T-helper 2 cell treated with Interferon-gamma antibody and Interleukin-4, amounts not matched to agents 5 μg/mL and 100 μg/mL, for 36 hours (primary cell): ENCODE results near the gene ARL5C.

Source experiments
- DNase-seq: peaks from one replicate; pipeline ENCODE4 v3.0.0; 2021; ENCODE audit warnings: low spot score
- H3K27ac Mint-ChIP-seq: one replicate; pipeline ENCODE4 v1.8.0; 2021; ENCODE audit warnings: mild to moderate bottlenecking, mixed read lengths
- H3K27me3 Mint-ChIP-seq: one replicate; pipeline ENCODE4 v1.8.0; 2021; ENCODE audit warnings: low read depth, mixed read lengths
- H3K36me3 Mint-ChIP-seq: one replicate; pipeline ENCODE4 v1.8.0; 2021; ENCODE audit warnings: low read depth, mixed read lengths
- H3K4me1 Mint-ChIP-seq: one replicate; pipeline ENCODE4 v1.8.0; 2021; ENCODE audit warnings: low read depth, mixed read lengths
- H3K4me3 Mint-ChIP-seq: one replicate; pipeline ENCODE4 v1.8.0; 2022; ENCODE audit warnings: mild to moderate bottlenecking, moderate library complexity, mixed read lengths
- H3K9me3 Mint-ChIP-seq: one replicate; pipeline ENCODE4 v1.8.0; 2021; ENCODE audit warnings: mixed read lengths

ARL5C gene

GRCh38 chr17:39165841-39166349 lies at the start of gene ARL5C:
TSS of gene ARL5C (minus strand) at chr17:39166161. CDS start at chr17:39165760, 401 bp downstream.
- peaks cover 41% of the 10 kb centered on the region for H3K27me3 Mint-ChIP-seq
- DNase-seq: no peak
- peaks cover 3% of the 10 kb centered on the region for H3K9me3 Mint-ChIP-seq
- peak within 1 kb of the TSS; percentile 85 for H3K4me3 Mint-ChIP-seq
- H3K4me1 Mint-ChIP-seq: peaks cover 17% of the 10 kb centered on the region
- H3K27ac Mint-ChIP-seq: no peak within 1 kb of the TSS
- no peaks in the 10 kb centered on the region for H3K36me3 Mint-ChIP-seq

- no peak for DNase-seq
- Mint-ChIP-seq H3K9me3 (no peaks in the 10 kb centered on the region), H3K36me3 (no peaks in the 10 kb centered on the region), H3K27ac (no peak overlapping the region), H3K27me3 (peaks cover 31% of the 10 kb centered on the region), H3K4me3 (no peak overlapping the region), H3K4me1 (peaks cover 8% of the 10 kb centered on the region)
Observed at GRCh38 chr17:39213852-39214251, 47.9 kb upstream of the ARL5C start.

- H3K36me3 Mint-ChIP-seq: no peaks in the 10 kb centered on the region
- H3K27ac Mint-ChIP-seq: no peak overlapping the region
- H3K4me3 Mint-ChIP-seq: no peak overlapping the region
- H3K4me1 Mint-ChIP-seq: peaks cover 9% of the 10 kb centered on the region
- no peak for DNase-seq
- H3K27me3 Mint-ChIP-seq: peaks cover 24% of the 10 kb centered on the region
- H3K9me3 Mint-ChIP-seq: no peaks in the 10 kb centered on the region
Observed at GRCh38 chr17:39212841-39213480, 47.0 kb upstream of the ARL5C start.

- no peaks in the 10 kb centered on the region for H3K9me3 Mint-ChIP-seq
- no peak for DNase-seq
- peaks cover 9% of the 10 kb centered on the region for H3K4me1 Mint-ChIP-seq
- H3K36me3 Mint-ChIP-seq: no peaks in the 10 kb centered on the region
- H3K4me3 Mint-ChIP-seq: no peak overlapping the region
- H3K27ac Mint-ChIP-seq: no peak overlapping the region
- H3K27me3 Mint-ChIP-seq: peaks cover 22% of the 10 kb centered on the region
Observed at GRCh38 chr17:39212195-39212810, 46.3 kb upstream of the ARL5C start.

- H3K4me1 Mint-ChIP-seq: peaks cover 12% of the 10 kb centered on the region
Observed at GRCh38 chr17:39210093-39210434, 44.1 kb upstream of the ARL5C start.

GRCh38 chr17:39209317-39210092 lies 43.5 kb upstream of the ARL5C start:
- Mint-ChIP-seq H3K4me3 (peak overlapping the region; percentile 32), H3K4me1 (peaks cover 12% of the 10 kb centered on the region), H3K36me3 (peaks cover 7% of the 10 kb centered on the region), H3K27me3 (peaks cover 9% of the 10 kb centered on the region), H3K27ac (no peak overlapping the region), H3K9me3 (no peaks in the 10 kb centered on the region)
- DNase-seq: peak; percentile 77

More at GRCh38 chr17:39210093-39210434, 44.1 kb upstream of the ARL5C start:
- H3K27ac Mint-ChIP-seq: no peak overlapping the region
- H3K27me3 Mint-ChIP-seq: peaks cover 9% of the 10 kb centered on the region
- H3K4me3 Mint-ChIP-seq: peak overlapping the region; percentile 59
- DNase-seq: no peak
- H3K9me3 Mint-ChIP-seq: no peaks in the 10 kb centered on the region
- peaks cover 2% of the 10 kb centered on the region for H3K36me3 Mint-ChIP-seq

GRCh38 chr17:39208893-39209292 lies 42.9 kb upstream of the ARL5C start:
- H3K9me3 Mint-ChIP-seq: no peaks in the 10 kb centered on the region
- H3K27me3 Mint-ChIP-seq: peaks cover 9% of the 10 kb centered on the region
- peaks cover 12% of the 10 kb centered on the region for H3K36me3 Mint-ChIP-seq
- peaks cover 15% of the 10 kb centered on the region for H3K4me1 Mint-ChIP-seq
- no peak overlapping the region for H3K27ac Mint-ChIP-seq
- no peak for DNase-seq
- no peak overlapping the region for H3K4me3 Mint-ChIP-seq

GRCh38 chr17:39208136-39208535 lies 42.2 kb upstream of the ARL5C start:
- Mint-ChIP-seq H3K4me3 (no peak overlapping the region), H3K27me3 (peaks cover 9% of the 10 kb centered on the region), H3K36me3 (peaks cover 18% of the 10 kb centered on the region), H3K4me1 (peaks cover 17% of the 10 kb centered on the region), H3K27ac (no peak overlapping the region), H3K9me3 (no peaks in the 10 kb centered on the region)
- DNase-seq: no peak

- H3K4me3 Mint-ChIP-seq: no peak overlapping the region
- no peak for DNase-seq
- peaks cover 30% of the 10 kb centered on the region for H3K4me1 Mint-ChIP-seq
- peak overlapping the region; percentile 41 for H3K27ac Mint-ChIP-seq
- H3K9me3 Mint-ChIP-seq: no peaks in the 10 kb centered on the region
- H3K27me3 Mint-ChIP-seq: peaks cover 3% of the 10 kb centered on the region
- H3K36me3 Mint-ChIP-seq: peaks cover 43% of the 10 kb centered on the region
Observed at GRCh38 chr17:39205112-39205526, 39.2 kb upstream of the ARL5C start.

GRCh38 chr17:39204245-39204644 lies 38.3 kb upstream of the ARL5C start:
- peak overlapping the region; percentile 56 for H3K27ac Mint-ChIP-seq
- no peak for DNase-seq
- H3K27me3 Mint-ChIP-seq: no peaks in the 10 kb centered on the region
- H3K4me1 Mint-ChIP-seq: peaks cover 31% of the 10 kb centered on the region
- H3K9me3 Mint-ChIP-seq: no peaks in the 10 kb centered on the region
- no peak overlapping the region for H3K4me3 Mint-ChIP-seq
- H3K36me3 Mint-ChIP-seq: peaks cover 45% of the 10 kb centered on the region

- DNase-seq: no peak
- Mint-ChIP-seq H3K36me3 (peaks cover 45% of the 10 kb centered on the region), H3K4me3 (peak overlapping the region; percentile 84), H3K4me1 (peaks cover 39% of the 10 kb centered on the region), H3K9me3 (no peaks in the 10 kb centered on the region), H3K27ac (peak overlapping the region; percentile 97), H3K27me3 (no peaks in the 10 kb centered on the region)
Observed at GRCh38 chr17:39200957-39201510, 35.1 kb upstream of the ARL5C start.

GRCh38 chr17:39200070-39200879 lies 34.3 kb upstream of the ARL5C start, which contains the start of gene RPL19:
TSS of gene RPL19 (plus strand) at chr17:39200283. CDS start at chr17:39200345, 62 bp downstream.
- Mint-ChIP-seq H3K27ac (peak within 1 kb of the TSS; percentile 97), H3K36me3 (peaks cover 45% of the 10 kb centered on the region), H3K27me3 (no peaks in the 10 kb centered on the region), H3K4me1 (peaks cover 44% of the 10 kb centered on the region), H3K9me3 (no peaks in the 10 kb centered on the region), H3K4me3 (peak within 1 kb of the TSS; percentile 84)
- peak; percentile 77 for DNase-seq

GRCh38 chr17:39199820-39200069 lies 33.8 kb upstream of the ARL5C start:
- Mint-ChIP-seq H3K27ac (peak overlapping the region; percentile 97), H3K27me3 (no peaks in the 10 kb centered on the region), H3K4me3 (peak overlapping the region; percentile 84), H3K36me3 (peaks cover 40% of the 10 kb centered on the region), H3K4me1 (peaks cover 44% of the 10 kb centered on the region), H3K9me3 (no peaks in the 10 kb centered on the region)
- DNase-seq: peak; percentile 89
